HepG2 (cell line): Measurements from ENCODE around the gene DTNB. TPM values are rescaled to one million over a fixed set of nuclear protein-coding genes. Genes with fewer than 3 reads are reported as not detected.

Experiments
- ATAC-seq: fragments of 200-7000 bp; cut with Tn5 transposase; 3 replicates; pipeline ENCODE4 v1.9.1; 2020; ENCODE audit warnings: mild to moderate bottlenecking, moderate library complexity
- BruUV-seq: library from RNA; stranded (reverse); fragments of 400-500 nt; replicated peaks from 2 replicates; lab custom pipeline; 2021; lab: Mats Ljungman, UMichigan
- CTCF ChIA-PET: fragments of 300-600 bp; formaldehyde crosslinking; extraction: SDS; loops from one replicate; lab custom pipeline; 2021; ENCODE audit warnings: low total read pairs, inconsistent platforms, low intra/inter-chr PET ratio; lab: Yijun Ruan, JAX
- POLR2A ChIA-PET: fragments of 350-600 bp; sonication (Branson Sonifier 250); formaldehyde crosslinking; loops from one replicate; lab custom pipeline; 2020; ENCODE audit warnings: antibody characterized with exemption, inconsistent platforms; lab: Yijun Ruan, JAX
- DNase-seq: peaks from one replicate; pipeline ENCODE4 v3.0.0-alpha.2; 2015; ENCODE audit warnings: low spot score
- FAIRE-seq: peaks from 3 replicates; lab custom pipeline; 2011; peaks lifted over from hg19 to GRCh38; lab: Jason Lieb, UNC
- H2AFZ ChIP-seq: one replicate; pipeline ENCODE4 v1.6.1; 2011; ENCODE audit warnings: low read length, inconsistent platforms
- H3K27ac ChIP-seq: fragments of 300-600 bp; 3 replicates; pipeline ENCODE4 v1.8.0; 2011; ENCODE audit warnings: mixed run types, mild to moderate bottlenecking, mixed read lengths, low read length, inconsistent platforms; ENCODE audit not compliant: insufficient read depth; ENCODE audit errors: extremely low read length
- H3K27me3 ChIP-seq, 2 experiments: fragments of 200-600 bp in 1 of 2; 2 replicates in 1 of 2; 3 replicates in 1 of 2; pipeline versions ENCODE4 v1.6.0 to v1.8.0; 2011; ENCODE audit warnings: low read length in 2 of 2, mild to moderate bottlenecking in 2 of 2, moderate library complexity in 2 of 2, inconsistent platforms in 1 of 2; ENCODE audit not compliant: insufficient read depth in 2 of 2, control insufficient read depth in 1 of 2
- H3K36me3 ChIP-seq, 2 experiments: fragments of 200-600 bp in 1 of 2; replicated peaks in 1 of 2; 2 replicates in 1 of 2; 3 replicates in 1 of 2; pipeline versions ENCODE4 v1.5.1 to v1.8.0; 2011; ENCODE audit warnings: low read length in 2 of 2, inconsistent platforms in 1 of 2; ENCODE audit not compliant: insufficient read depth in 2 of 2, control insufficient read depth in 1 of 2
- H3K4me1 ChIP-seq: 2 replicates; pipeline ENCODE4 v1.5.1; 2012; ENCODE audit warnings: low read length, inconsistent platforms; ENCODE audit not compliant: insufficient read depth
- H3K4me2 ChIP-seq: 2 replicates; pipeline ENCODE4 v1.6.0; 2011; ENCODE audit warnings: low read depth, low read length, inconsistent platforms
- H3K4me3 ChIP-seq, 3 experiments: fragments of 200-600 bp in 1 of 3; sonication (generic), shearing (Covaris generic) in 1 of 3; replicated peaks in 1 of 3; 2 replicates each; pipeline ENCODE4 v1.5.1; 2011 to 2016; ENCODE audit warnings: low read length in 3 of 3, inconsistent platforms in 2 of 3, low read depth in 2 of 3, mild to moderate bottlenecking in 2 of 3, control low read depth in 1 of 3, mixed read lengths in 1 of 3; ENCODE audit not compliant: insufficient read depth in 1 of 3
- H3K79me2 ChIP-seq: one replicate; pipeline ENCODE4 v1.6.1; 2011; ENCODE audit warnings: low read length, inconsistent platforms; ENCODE audit not compliant: insufficient read depth
- H3K9ac ChIP-seq: 2 replicates; pipeline ENCODE4 v1.6.0; 2011; ENCODE audit warnings: mild to moderate bottlenecking, low read depth, low read length, inconsistent platforms; ENCODE audit not compliant: insufficient read depth
- H3K9me3 ChIP-seq: 2 replicates; pipeline ENCODE4 v1.5.1; 2012; ENCODE audit warnings: mild to moderate bottlenecking, low read length
- H4K20me1 ChIP-seq: 2 replicates; pipeline ENCODE4 v1.6.0; 2011; ENCODE audit warnings: inconsistent platforms, mild to moderate bottlenecking, low read length, moderate library complexity; ENCODE audit not compliant: insufficient read depth
- ATAD3A ChIP-seq: sonication (generic); formaldehyde crosslinking; IDR thresholded peaks from 2 replicates; pipeline ENCODE4 v1.4.0; 2020; ENCODE audit warnings: missing genetic modification reagents
- ELF1 ChIP-seq: sonication (generic); formaldehyde crosslinking; IDR thresholded peaks from 2 replicates; pipeline ENCODE4 v1.4.0; 2020; ENCODE audit warnings: missing genetic modification reagents
- MEF2D ChIP-seq: sonication (generic); formaldehyde crosslinking; IDR thresholded peaks from 2 replicates; pipeline ENCODE4 v1.5.1; 2020; ENCODE audit warnings: mild to moderate bottlenecking, missing genetic modification reagents
- MLXIP ChIP-seq: sonication (generic); formaldehyde crosslinking; IDR thresholded peaks from 2 replicates; pipeline ENCODE4 v1.9.0; 2021; ENCODE audit warnings: missing genetic modification reagents, borderline replicate concordance
- STAG1 ChIP-seq: sonication (generic); formaldehyde crosslinking; IDR thresholded peaks from 2 replicates; pipeline ENCODE4 v1.4.0; 2020; ENCODE audit warnings: missing genetic modification reagents
- ZNF264 ChIP-seq: sonication (generic); formaldehyde crosslinking; IDR thresholded peaks from 2 replicates; pipeline ENCODE4 v1.4.0; 2020; ENCODE audit warnings: missing genetic modification reagents
- WGBS: methylation state at CpG from one replicate; pipeline ENCODE4 v1.1.6; 2017; ENCODE audit warnings: low lambda C conversion rate; 5-methylcytosine and 5-hydroxymethylcytosine counted together
- in situ Hi-C: cut with HindIII; loops from 2 replicates; pipeline ENCODE4 v1.10.0; 2017; ENCODE audit warnings: low pct_unique_long_range_greater_than_20kb; ENCODE audit not compliant: extremely low pct_ligation_motif_present
- intact Hi-C: fragments of 100-400 bp; cut with micrococcal nuclease; formaldehyde crosslinking; loops from one replicate; pipeline ENCODE4 v1.10.0; 2022; ENCODE audit not compliant: unreplicated experiment
- polyA plus RNA-seq, 8 experiments: library from polyadenylated mRNA; depleted of rRNA in 3 of 8; stranded (reverse) in 7 of 8; unstranded in 1 of 8; fragments of >200 nt; fragmentation: Illumina TruSeq in 4 of 8; extraction: Trizol in 4 of 8; gene quantifications; 2 replicates each; pipeline versions ENCODE4 v1.2.1 to v1.2.3, GENCODE V29; 2011 to 2016; ENCODE audit warnings: low read depth in 4 of 8, missing spikeins in 1 of 8, mixed read lengths in 1 of 8; ENCODE audit not compliant: insufficient read depth in 1 of 8
- total RNA-seq, 5 experiments: library from RNA; depleted of rRNA; stranded (reverse); fragments of >200 nt; fragmentation: Illumina TruSeq; extraction: Trizol; gene quantifications; 2 replicates each; pipeline ENCODE4 v1.2.3, GENCODE V29; 2016; ENCODE audit warnings: low read depth in 1 of 5
- TF ChIP-seq, protein P1 (sequence below): sonication (generic); formaldehyde crosslinking; IDR thresholded peaks from 2 replicates; pipeline ENCODE4 v1.8.0; 2022; ENCODE audit warnings: mild to moderate bottlenecking, missing genetic modification reagents; ENCODE audit not compliant: insufficient replicate concordance

The DTNB gene
- total and polyA plus RNA-seq, 2 of the 13 experiments (the other 11 are each of a cell fraction or from before 2014, with no cell fraction given) = 14.4 to 23.9 TPM

GRCh38 chr2:25411281-25411680 lies 262.1 kb downstream of the DTNB start:
- Histone ChIP-seq H3K9ac (no peak overlapping the region), H3K4me1 (no peaks in the 10 kb centered on the region), H3K27ac (no peak overlapping the region), H4K20me1 (no peaks in the 10 kb centered on the region), H3K79me2 (no peaks in the 10 kb centered on the region), H3K36me3 (no peaks in the 10 kb centered on the region), H3K9me3 (no peaks in the 10 kb centered on the region), H3K4me2 (no peak overlapping the region), H3K4me3 (no peak overlapping the region), H3K27me3 (no peaks in the 10 kb centered on the region), H2AFZ (no peak overlapping the region)
- no peak for FAIRE-seq
- ATAC-seq = no peak
- no TSS peak for BruUV-seq
- no peak for TF ChIP-seq ATAD3A
- TF ChIP-seq STAG1 (CRISPR knock-in tag) = no peak
- no peak for TF ChIP-seq MEF2D (CRISPR knock-in tag)
- TF ChIP-seq ZNF264 = no peak
- TF ChIP-seq, protein P1, sequence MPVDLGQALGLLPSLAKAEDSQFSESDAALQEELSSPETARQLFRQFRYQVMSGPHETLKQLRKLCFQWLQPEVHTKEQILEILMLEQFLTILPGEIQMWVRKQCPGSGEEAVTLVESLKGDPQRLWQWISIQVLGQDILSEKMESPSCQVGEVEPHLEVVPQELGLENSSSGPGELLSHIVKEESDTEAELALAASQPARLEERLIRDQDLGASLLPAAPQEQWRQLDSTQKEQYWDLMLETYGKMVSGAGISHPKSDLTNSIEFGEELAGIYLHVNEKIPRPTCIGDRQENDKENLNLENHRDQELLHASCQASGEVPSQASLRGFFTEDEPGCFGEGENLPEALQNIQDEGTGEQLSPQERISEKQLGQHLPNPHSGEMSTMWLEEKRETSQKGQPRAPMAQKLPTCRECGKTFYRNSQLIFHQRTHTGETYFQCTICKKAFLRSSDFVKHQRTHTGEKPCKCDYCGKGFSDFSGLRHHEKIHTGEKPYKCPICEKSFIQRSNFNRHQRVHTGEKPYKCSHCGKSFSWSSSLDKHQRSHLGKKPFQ (CRISPR knock-in tag) = no peak
- TF ChIP-seq MLXIP (CRISPR knock-in tag) = no peak
- TF ChIP-seq ELF1 (CRISPR knock-in tag) = no peak
- POLR2A ChIA-PET = no interaction called here
- WGBS = 90% methylated on average over 8 of the region's 8 CpGs
- no peak for DNase-seq
- CTCF ChIA-PET = no interaction called here
- intact Hi-C loops = no loop called here
- in situ Hi-C loops = no loop called here
